Stimulated activated CD4-positive, alpha-beta T cell treated with anti-CD3 and anti-CD28 coated beads, Interleukin-15, amount 100 ng/mL, for 24 hours (primary cell): ENCODE data around the gene PARN.

Experiments
- DNase-seq: peaks from one replicate; pipeline ENCODE4 v3.0.0-alpha.2; 2020

Gene PARN

DNA sequence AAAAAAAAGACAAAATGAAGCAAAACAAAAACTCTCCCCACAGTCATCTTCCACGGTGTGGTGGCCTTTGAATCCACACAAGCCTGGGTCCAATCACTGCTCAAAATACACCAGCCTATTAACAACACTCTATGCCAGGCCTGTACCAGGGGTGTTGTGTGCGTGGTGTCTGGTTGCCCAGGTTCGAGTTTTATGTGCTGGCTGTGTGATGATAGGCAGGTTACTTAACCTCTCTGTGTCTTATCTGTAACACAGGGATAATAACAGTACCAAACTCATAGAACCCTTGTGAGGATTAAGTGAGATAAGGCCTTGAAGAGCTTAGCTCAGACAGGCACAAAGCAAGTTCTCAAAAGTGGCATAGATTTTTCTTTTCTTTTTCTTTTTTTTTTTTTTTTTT lies 235.2 kb downstream of the PARN start:
- no peak for DNase-seq

- no peak for DNase-seq
Observed at GRCh38 chr16:14392960-14393359, 237.1 kb downstream of the PARN start.

- no peak for DNase-seq
Observed at GRCh38 chr16:14389359-14389758, 240.7 kb downstream of the PARN start.

DNA sequence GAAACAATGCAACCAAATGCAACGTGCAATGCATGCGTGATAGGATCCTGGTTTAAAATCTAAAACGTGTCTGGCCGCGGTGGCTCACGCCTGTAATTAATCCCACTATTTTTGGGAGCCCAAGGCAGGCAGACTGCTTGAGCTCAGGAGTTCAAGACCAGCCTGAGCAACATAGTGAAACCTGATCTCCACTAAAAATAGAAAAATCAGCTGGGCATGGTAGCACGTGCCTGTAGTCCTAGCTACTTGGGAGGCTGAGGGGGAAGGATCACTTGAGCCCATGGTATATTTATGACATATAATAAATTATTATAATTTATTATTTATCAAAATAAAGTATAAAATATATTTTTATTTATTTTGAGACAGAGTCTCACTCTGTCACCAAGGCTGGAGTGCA lies 241.8 kb downstream of the PARN start:
- no peak for DNase-seq

GRCh38 chr16:14386115-14386514 lies 243.9 kb downstream of the PARN start:
- DNase-seq: no peak
